Stimulated activated CD8-positive, alpha-beta memory T cell treated with anti-CD3 and anti-CD28 coated beads, Interleukin-7, amount 100 ng/mL, for 48 hours (primary cell): Measurements from ENCODE around the gene SNX6.
A peak's percentile ranks its signal among the peaks of the same experiment; 100 is the strongest.
"Not testable (repeated sequence)": the region's sequence is repeated elsewhere in the genome, so short reads cannot be mapped to it uniquely, and the experiment has no call there.

Experiments
- DNase-seq, 2 donors: peaks; one replicate each; pipeline ENCODE4 v3.0.0-alpha.2; 2020; ENCODE audit warnings: low read depth in 1 of 2; ENCODE audit errors: extremely low read depth in 1 of 2

The SNX6 gene

DNA sequence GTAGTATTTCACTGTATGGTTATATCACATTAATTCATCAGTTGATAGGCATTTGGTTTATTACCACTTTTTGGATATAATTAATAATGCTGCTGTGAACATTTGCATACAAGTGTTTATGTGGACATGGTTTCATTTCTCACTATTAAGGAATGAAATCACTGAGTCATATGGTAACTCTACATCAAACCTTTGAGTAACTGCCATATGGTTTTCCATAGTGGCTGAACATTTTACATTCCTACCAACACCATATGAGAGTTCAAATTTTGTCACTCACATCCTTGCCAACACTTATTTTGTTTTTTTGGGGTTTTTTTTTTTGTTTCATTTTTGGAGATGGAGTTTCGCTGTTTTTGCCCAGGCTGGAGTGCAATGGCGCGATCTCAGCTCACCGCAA is 60.2 kb downstream of the SNX6 start:
- DNase-seq: no peak

DNA sequence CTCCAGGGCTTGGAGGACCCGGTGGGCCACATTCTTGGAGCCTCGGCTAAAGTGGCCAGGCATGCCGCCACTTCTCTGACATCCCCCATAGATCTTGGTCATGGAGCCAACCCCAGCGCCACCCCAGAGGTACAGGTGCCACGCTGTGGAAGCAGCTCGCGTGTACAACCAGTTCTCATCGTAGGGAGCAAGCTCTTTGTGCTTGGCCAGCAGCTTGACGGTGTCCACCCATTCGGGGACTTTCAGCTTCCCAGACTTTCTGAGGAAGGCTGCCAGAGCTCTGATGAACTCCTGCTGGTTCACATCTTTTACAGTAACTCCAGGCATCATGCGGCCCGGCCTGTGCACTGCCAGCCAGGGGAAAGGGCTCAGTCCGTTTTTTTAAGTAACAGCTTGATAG is 61.1 kb downstream of the SNX6 start:
- DNase-seq: no peak

DNA sequence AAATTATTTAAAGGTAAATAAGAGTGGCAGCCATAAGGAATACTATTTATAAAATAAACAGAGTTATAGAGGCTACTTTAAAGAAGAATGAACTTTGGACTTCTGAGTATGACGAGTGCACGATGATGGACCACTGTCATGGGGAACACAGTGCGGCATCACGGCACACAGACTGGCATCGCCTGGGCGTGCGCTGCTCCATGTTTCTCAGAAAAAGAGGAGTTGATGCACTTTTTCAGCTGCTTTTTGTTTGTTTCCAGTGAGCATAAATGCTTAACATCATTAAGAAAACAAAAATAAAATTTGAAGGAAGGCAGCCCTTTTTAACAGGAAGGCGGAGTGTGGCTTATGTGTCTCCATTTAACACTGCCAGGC is 67.2 kb downstream of the SNX6 start:
- DNase-seq: no peak

DNA sequence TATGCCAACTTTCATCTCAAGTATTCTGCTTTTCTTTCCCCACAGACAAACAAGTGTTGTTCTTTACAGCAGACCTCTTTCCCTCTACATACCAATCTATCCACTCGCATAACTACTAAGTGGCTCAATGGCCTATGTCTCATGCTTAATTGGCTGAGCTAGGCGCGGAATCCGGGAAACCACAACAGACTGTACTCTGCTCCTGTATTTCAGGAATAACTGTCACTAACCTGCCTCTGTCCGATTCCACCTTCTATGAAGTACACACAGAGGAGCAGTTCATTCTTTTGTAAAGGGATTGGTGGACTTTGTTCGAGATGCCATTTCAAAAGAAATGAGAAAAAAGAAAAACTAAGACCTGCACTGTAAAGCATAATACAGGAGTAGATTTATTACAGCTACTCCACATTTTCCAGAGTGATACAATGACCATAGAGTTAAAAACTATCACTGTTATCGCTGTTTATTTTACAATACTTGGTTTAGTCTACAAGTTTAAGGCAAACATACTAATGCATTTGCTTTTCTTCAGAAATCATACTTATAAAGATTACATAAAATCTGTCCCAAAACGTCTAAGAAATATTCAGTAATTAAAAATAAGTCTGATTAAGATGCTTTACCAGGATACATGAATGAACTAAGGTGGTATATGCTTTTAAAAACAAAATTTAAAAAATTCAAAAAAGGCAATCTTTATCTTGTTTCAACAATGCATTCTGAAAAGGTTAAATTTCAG is 67.7 kb downstream of the SNX6 start:
- not testable (repeated sequence) for DNase-seq

DNA sequence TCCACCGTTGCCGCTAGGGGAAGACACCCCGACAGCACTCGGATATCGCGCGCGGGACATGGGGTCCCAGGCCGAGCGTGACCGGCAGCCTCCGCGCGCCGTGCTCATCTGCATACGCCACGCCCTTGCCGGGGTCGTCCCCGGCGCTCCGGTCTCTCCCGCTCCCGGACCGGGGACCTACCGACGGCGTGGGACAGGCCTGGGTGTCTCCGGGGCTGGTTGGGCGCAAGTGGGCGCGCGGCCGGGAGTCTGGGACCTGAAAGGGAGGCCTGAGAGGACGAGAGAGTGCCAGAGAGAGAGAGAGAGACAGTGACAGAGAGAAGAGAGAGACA is 73.5 kb downstream of the SNX6 start:
- DNase-seq: not testable (repeated sequence)

DNA sequence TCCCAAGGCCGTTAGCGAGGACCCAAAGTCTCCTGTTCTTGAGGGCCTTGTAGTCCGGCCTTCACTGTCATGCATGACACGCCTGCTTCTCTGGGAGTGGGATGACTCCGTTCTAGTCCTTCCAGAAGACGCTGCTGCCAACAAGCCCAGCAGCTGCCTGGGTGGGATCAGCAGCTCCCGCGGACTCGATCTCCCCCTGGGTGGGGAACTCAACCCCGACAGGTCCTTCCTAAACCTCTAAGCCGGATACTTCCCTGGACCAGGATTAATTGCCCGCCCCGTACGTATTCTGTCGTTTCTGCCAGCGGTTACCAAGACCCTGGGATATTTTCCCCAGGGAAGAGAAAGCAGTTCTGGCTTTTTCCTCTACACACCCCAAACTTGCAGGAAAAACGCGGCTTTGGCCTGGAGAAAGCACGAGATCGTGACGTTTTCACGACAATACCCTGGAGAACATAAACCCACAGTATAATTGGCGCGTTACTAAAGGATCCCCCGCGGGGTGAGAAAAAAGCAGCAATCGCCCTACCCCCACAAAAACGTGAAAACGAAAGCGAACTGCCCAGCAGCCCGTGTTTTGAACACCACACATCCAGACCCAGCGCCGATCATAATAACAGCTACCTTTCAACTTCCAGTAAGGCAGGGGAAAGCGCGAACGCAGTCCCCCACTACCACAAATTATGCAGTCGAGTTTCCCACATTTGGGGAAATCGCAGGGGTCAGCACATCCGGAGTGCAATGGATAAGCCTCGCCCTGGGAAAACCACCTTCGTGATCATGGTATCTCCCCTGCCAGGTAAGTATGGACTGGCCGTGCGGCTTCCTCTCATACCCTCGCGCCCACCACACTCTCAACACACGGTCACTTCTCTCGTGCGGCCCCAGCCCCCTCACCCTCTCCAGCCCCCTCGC is 74.1 kb downstream of the SNX6 start:
- not testable (repeated sequence) for DNase-seq

DNA sequence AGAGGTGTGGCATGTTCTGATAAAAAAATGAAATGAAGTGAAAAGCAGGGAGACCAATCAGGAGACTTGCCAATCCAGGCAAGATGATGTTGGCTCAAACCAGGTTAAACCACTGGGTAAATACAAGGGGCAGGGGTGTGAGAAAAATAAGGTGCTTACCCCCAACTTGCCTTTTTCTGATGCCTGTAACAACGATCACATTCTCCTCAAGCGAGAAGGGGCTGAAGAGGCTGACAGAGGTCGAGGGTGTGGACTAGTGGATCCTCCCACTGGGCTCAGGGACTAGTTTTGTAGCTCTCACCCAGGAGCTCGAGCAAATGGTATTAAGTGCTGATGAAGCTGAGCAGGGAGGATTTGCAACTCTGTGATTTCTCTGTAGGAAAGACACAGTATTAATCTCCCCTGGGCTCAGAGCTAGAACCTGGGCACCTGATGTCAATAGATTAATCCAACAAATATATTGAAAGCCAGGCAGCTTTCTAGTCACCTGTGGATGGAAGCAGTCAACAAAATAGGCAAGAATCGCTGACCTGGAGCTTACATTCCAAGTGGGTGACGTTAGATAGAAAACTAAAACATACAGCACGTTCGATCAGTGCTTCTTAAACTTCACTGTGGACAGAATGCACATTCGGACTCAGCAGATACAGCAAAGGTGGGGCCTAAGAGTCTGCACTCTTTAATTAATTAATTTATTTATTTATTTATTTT is 75.3 kb downstream of the SNX6 start:
- no peak for DNase-seq

DNA sequence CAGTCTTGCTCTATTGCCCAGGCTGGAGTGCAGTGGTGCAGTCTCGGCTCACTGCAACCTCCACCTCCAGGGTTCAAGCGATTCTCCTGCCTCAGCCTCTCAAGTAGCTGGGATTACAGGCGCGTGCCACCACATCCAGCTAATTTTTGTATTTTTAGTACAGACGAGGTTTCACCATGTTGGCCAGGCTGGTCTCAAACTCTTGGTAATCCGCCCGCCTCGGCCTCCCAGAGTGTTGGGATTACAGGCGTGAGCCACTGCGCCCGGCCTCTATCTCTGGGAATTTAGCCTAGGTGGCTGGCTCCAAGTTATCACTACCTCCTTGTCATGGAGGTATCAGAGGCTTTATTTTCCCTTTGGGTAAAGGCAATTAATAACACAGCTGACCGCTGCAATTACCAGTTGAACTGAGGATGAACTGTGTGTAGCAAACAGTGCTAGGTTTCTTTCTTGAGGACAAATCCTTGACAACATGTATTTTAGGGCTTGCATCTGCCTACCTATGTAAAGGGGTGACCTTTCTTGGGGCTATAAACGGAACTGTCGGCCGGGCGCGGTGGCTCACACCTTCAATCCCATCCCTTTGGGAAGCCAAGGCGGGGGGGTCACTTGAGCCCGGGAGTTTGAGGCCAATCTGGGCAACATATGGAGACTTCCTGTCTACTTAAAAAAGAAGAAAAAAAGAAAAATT is 80.5 kb downstream of the SNX6 start:
- not testable (repeated sequence) for DNase-seq

DNA sequence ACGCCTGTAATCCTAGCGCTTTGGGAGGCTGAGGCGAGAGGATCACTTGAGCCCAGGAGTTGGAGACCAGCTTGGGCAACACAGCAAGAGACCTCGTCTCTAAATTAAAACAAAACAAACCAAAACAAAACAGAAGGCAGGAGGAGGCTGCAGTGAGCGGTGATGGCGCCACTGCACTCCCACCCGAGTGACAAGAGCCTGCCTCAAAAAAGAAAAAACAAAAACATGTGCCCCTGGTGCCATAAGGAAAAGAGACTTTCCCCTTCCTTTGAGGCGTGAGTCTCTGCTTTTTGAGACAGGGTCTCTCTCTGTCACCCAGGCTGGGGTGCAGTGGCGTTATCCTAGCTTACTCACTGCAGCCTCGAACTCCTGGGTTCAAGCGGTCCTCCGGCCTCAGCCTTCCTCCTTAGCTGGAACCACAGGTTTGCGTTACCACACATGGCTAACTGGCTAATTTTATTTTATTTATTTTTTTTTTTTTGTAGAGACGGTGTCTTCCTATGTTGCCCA is 81.4 kb downstream of the SNX6 start:
- no peak for DNase-seq

DNA sequence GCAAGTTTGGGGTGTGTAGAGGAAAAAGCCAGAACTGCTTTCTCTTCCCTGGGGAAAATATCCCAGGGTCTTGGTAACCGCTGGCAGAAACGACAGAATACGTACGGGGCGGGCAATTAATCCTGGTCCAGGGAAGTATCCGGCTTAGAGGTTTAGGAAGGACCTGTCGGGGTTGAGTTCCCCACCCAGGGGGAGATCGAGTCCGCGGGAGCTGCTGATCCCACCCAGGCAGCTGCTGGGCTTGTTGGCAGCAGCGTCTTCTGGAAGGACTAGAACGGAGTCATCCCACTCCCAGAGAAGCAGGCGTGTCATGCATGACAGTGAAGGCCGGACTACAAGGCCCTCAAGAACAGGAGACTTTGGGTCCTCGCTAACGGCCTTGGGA is 82.8 kb downstream of the SNX6 start:
- DNase-seq: not testable (repeated sequence)

DNA sequence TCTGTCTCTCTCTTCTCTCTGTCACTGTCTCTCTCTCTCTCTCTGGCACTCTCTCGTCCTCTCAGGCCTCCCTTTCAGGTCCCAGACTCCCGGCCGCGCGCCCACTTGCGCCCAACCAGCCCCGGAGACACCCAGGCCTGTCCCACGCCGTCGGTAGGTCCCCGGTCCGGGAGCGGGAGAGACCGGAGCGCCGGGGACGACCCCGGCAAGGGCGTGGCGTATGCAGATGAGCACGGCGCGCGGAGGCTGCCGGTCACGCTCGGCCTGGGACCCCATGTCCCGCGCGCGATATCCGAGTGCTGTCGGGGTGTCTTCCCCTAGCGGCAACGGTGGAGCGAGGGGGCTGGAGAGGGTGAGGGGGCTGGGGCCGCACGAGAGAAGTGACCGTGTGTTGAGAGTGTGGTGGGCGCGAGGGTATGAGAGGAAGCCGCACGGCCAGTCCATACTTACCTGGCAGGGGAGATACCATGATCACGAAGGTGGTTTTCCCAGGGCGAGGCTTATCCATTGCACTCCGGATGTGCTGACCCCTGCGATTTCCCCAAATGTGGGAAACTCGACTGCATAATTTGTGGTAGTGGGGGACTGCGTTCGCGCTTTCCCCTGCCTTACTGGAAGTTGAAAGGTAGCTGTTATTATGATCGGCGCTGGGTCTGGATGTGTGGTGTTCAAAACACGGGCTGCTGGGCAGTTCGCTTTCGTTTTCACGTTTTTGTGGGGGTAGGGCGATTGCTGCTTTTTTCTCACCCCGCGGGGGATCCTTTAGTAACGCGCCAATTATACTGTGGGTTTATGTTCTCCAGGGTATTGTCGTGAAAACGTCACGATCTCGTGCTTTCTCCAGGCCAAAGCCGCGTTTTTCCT is 83.4 kb downstream of the SNX6 start:
- not testable (repeated sequence) for DNase-seq

DNA sequence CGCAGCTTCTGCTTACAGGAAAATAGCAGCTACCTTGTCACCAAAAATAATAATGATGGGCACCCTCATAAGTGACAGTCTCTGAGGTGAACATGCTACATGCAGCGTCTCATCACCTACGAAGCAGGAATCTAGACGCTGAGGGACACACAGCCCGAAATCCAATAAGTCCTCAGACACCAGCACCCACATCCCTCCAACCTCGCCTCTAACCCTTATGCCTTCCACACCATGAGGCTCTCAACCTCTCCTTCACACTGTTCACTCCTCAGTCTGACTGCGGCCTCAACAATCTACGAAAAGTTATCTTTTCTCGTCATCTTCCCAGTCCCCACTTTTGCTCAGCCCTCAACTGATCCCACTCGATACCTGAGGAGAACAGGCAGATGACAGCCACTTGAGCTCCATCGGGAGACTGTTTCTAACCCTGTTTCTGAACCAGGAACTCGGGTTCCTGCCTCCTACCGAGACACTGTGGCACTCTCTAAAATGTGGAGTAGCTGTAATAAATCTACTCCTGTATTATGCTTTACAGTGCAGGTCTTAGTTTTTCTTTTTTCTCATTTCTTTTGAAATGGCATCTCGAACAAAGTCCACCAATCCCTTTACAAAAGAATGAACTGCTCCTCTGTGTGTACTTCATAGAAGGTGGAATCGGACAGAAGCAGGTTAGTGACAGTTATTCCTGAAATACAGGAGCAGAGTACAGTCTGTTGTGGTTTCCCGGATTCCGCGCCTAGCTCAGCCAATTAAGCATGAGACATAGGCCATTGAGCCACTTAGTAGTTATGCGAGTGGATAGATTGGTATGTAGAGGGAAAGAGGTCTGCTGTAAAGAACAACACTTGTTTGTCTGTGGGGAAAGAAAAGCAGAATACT is 89.5 kb downstream of the SNX6 start:
- not testable (repeated sequence) for DNase-seq

DNA sequence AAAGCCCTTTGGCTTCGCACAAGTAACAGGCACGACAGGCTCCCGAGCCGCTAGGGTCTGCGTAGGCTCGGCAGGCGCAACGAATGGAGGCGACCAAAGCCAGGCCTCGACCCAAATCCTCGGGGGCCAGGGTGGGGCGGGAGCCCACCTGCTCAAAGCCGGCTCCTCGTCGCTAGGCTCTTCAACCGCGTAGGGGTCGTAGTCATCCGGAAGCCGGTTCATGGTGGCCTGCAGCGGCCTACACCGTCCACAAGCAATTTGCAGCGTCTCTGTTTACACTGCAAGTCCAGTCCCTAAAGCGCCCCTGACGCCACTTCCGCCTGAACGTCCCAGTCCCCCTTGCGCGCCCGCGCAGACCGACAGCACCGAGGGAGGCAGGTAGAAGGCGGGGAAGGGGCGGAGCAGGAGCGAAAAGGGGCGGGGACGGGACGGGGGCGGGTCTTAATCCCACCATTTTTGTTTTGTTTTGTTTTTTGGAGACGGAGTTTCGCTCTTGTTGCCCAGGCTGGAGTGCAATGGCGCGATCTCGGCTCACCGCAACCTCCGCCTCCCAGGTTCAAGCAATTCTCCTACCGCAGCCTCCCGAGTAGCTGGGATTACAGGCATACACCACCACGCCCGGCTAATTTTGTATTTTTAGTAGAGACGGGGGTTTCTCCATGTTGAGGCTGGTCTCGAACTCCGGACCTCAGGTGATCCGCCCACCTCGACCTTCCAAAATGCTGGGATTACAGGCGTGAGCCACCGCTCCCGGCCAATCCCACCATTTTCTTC is 90.4 kb downstream of the SNX6 start, which contains the start of gene EAPP:
EAPP (minus strand) TSS at position 295 of the 774 bp plus-strand sequence; CDS start at position 222, 73 bp downstream.
- peak; percentile 88 to 95 for DNase-seq

DNA sequence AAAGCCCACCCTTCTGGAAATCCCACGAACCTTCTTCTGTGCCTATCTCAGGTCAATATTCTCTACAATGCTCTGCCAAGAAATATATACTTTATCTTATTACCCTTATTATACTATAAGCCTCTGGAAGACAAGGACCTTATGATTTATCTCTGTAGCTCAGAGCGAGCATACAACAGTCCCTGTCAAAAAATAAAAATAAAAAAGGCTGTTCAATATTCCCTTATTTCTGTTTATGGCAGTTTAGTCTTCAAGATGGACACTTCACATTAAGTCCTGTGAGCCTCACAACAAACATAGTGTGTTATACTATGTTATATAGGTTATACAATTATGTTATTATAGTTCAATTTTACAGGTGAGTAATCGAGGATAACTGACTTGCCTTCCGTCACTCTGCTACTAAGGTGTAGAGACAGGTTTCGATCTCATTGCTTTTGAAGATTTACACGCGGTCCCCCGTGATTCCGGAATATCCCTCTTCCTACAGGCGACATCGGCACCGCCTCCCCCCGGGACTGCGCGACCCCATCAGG is 91.0 kb downstream of the SNX6 start:
- no peak for DNase-seq

DNA sequence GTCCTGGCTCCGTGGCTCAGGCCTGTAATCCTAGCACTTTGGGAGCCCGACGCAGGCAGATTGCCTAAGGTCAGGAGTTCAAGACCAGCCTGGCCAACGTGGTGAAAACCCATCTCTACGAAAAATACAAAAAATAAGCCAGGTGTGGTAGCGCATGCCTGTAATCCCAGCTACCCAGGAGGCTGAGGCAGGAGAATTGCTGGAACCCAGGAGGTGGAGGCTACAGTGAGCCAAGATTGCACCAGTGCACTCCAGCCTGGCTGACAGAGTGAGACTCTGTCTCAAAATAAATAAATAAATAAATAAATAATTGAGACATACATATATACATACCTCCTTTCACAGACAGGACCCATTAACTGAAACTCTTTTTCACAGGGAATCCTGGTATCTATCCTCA is 91.9 kb downstream of the SNX6 start:
- DNase-seq: not testable (repeated sequence)

DNA sequence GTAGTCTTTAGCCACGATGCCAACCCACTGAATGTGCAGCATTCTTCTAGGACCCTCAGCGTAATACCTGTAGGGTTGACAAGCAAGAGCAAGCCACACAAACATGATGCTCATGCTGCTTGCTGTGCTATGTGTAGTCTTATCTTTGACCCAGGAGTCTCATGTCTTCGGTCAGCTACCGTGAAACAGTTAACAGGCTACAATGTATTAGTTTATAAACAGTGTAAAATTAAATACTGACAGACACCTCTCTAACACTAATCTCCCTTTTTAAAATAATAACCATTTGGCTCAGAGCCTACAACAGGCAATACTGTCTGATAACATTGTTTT is 92.3 kb downstream of the SNX6 start:
- no peak for DNase-seq

DNA sequence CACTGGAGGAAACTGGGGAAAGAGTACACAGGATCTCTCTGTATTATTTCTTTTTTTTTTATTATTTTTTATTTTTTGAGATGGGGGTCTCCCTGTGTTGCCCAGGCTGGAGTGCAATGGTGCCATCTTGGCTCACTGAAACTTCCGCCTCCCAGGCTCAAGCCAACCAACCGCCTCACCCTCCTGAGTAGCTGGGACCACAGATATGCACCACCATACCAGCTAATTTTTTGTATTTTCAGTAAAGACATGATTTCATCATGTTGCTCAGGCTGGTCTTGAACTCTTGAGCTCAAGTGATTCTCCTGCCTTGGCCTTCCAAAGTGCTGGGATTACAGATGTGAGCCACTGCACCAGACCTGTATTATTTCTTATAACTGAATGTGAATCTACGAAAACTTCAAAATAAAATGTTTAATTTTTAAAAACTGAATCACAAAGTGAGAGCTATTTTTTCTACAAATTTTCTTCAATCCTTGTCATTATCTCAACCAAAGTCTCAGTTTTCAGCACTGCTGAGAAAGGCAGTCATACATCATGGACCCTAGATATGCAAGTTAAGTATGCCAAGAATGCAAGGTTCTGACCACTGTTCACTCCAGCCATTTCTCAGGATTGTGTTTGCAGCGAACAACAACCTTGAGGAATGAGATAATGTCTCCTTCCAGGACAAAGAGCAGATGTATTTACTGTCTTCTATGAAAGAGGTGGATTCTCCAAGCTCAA is 92.8 kb downstream of the SNX6 start:
- no peak for DNase-seq
